Fibroblast of mammary gland (primary cell): ENCODE results near the gene ACTL10.

Experiments
- DNase-seq: peaks from one replicate; pipeline ENCODE4 v3.0.0-alpha.2; 2010; ENCODE audit warnings: low read depth
- H3K4me3 ChIP-seq: 2 replicates; pipeline ENCODE4 v1.5.1; 2011; ENCODE audit warnings: low read depth, mild to moderate bottlenecking, low read length, moderate library complexity; ENCODE audit not compliant: control insufficient read depth
- CTCF ChIP-seq: conservative IDR thresholded peaks from 2 replicates; pipeline ENCODE4 v1.5.1; 2011; ENCODE audit warnings: low read depth, low read length, inconsistent platforms; ENCODE audit not compliant: control insufficient read depth, insufficient read depth

The ACTL10 gene

GRCh38 chr20:33685328-33686099 lies 18.8 kb downstream of the ACTL10 start:
- no peak for TF ChIP-seq CTCF
- peak overlapping the region; percentile 59 for H3K4me3 ChIP-seq
- peak; percentile 29 for DNase-seq

- peak within 1 kb of the TSS; percentile 59 for H3K4me3 ChIP-seq
- DNase-seq, result peak; percentile 82
- no peak for TF ChIP-seq CTCF
Observed at GRCh38 chr20:33686100-33686983, 19.6 kb downstream of the ACTL10 start, which contains the start of gene E2F1. Gene E2F1 (minus strand): TSS chr20:33686385. CDS start chr20:33686264, 121 bp downstream.

GRCh38 chr20:33686984-33687366 lies 20.2 kb downstream of the ACTL10 start:
- no peak overlapping the region for H3K4me3 ChIP-seq

GRCh38 chr20:33687370-33687915 lies 20.7 kb downstream of the ACTL10 start:
- TF ChIP-seq CTCF, result no peak
- peak; percentile 69 for DNase-seq

More at GRCh38 chr20:33686984-33687366, 20.2 kb downstream of the ACTL10 start:
- TF ChIP-seq CTCF, result no peak
- DNase-seq, result no peak

GRCh38 chr20:33687993-33688937 lies 21.5 kb downstream of the ACTL10 start:
- no peak for TF ChIP-seq CTCF
- peak; percentile 36 for DNase-seq
- no peak overlapping the region for H3K4me3 ChIP-seq

More at GRCh38 chr20:33687370-33687915, 20.7 kb downstream of the ACTL10 start:
- H3K4me3 ChIP-seq, result no peak overlapping the region

- no peak for DNase-seq
- no peak overlapping the region for H3K4me3 ChIP-seq
- no peak for TF ChIP-seq CTCF
Observed at GRCh38 chr20:33688938-33689424, 22.2 kb downstream of the ACTL10 start.
